Measurements from ENCODE around the gene OFD1. TPM values are rescaled to one million over a fixed set of nuclear protein-coding genes. Genes with fewer than 3 reads are reported as not detected.

Gene OFD1
- polyA plus RNA-seq, 1 experiment: 14.1 TPM

- Histone ChIP-seq H3K27me3 (ENCODE audit: control insufficient read depth, insufficient read depth, low read length) (no peaks in the 10 kb centered on the region), H3K4me3 (ENCODE audit: low read depth, low read length) (no peak overlapping the region), H3K27ac (ENCODE audit: low read depth, low read length) (no peak overlapping the region), H3K9me3 (ENCODE audit: control insufficient read depth, insufficient read depth, low read length) (no peaks in the 10 kb centered on the region)
- ChIA-PET CTCF (no interaction called here), POLR2A (no interaction called here)
- DNase-seq (ENCODE audit: low read depth, low spot score): no peak
- TF ChIP-seq, protein P1, sequence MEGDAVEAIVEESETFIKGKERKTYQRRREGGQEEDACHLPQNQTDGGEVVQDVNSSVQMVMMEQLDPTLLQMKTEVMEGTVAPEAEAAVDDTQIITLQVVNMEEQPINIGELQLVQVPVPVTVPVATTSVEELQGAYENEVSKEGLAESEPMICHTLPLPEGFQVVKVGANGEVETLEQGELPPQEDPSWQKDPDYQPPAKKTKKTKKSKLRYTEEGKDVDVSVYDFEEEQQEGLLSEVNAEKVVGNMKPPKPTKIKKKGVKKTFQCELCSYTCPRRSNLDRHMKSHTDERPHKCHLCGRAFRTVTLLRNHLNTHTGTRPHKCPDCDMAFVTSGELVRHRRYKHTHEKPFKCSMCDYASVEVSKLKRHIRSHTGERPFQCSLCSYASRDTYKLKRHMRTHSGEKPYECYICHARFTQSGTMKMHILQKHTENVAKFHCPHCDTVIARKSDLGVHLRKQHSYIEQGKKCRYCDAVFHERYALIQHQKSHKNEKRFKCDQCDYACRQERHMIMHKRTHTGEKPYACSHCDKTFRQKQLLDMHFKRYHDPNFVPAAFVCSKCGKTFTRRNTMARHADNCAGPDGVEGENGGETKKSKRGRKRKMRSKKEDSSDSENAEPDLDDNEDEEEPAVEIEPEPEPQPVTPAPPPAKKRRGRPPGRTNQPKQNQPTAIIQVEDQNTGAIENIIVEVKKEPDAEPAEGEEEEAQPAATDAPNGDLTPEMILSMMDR (IDR thresholded peaks at IDR 0.05; ENCODE audit: low read depth, low read length): no peak
These were observed 63.0 kb downstream of the OFD1 start for GRCh38 chrX:13797512-13797911.

DNA sequence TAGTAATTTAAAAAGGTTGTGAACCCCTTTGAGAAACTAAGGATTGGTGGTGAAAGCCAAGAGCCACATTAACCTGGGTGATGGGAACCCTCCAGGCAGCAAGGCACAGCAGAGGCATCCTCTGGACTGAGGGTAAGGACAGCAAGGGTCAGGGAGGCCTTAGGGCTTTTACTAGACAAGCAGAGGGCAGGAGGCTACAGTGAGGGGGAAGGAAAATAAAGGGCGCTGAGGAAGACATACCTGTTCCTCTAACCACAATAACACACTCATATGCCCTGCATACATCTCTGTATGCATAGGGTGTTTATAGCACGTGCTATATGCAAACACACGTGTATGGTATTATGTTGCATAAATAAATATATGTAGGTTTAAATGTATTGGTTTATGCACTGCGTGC lies 63.6 kb downstream of the OFD1 start:
- no peak for DNase-seq (ENCODE audit: low read depth, low spot score)
- H3K27me3 ChIP-seq (ENCODE audit: control insufficient read depth, insufficient read depth, low read length): no peaks in the 10 kb centered on the region

DNA sequence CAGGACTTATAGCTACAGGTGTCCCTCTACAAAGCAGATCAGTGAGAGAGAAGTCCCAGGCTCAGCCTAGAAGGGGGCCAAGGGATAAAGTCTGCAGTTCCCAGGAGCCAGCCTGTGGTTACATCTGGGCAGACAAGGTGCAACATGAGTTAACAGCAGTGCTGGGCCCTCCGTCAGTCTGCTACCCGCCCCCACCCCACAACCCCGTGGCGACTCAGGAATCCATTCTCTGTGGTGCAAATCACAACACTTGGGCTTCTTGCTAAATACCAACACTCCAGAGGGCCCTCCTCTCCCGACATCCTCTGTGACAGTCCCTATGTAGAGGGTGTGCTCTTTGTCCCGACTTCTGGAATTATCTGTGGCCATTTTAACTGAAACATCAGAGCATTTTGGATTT lies 68.6 kb downstream of the OFD1 start:
- CTCF ChIA-PET: no interaction called here
- H3K27ac ChIP-seq (ENCODE audit: low read depth, low read length): no peak overlapping the region
- H3K4me3 ChIP-seq (ENCODE audit: low read depth, low read length): no peak overlapping the region
- no peaks in the 10 kb centered on the region for H3K9me3 ChIP-seq (ENCODE audit: control insufficient read depth, insufficient read depth, low read length)
- DNase-seq (ENCODE audit: low read depth, low spot score): no peak
- POLR2A ChIA-PET: no interaction called here
- TF ChIP-seq, protein P1 (IDR thresholded peaks at IDR 0.05; ENCODE audit: low read depth, low read length): no peak
- peaks cover 3% of the 10 kb centered on the region for H3K27me3 ChIP-seq (ENCODE audit: control insufficient read depth, insufficient read depth, low read length)

More for the DNA sequence above, 63.6 kb downstream of the OFD1 start:
- no peaks in the 10 kb centered on the region for H3K9me3 ChIP-seq (ENCODE audit: control insufficient read depth, insufficient read depth, low read length)
- ChIA-PET CTCF (no interaction called here), POLR2A (no interaction called here)
- no peak overlapping the region for H3K27ac ChIP-seq (ENCODE audit: low read depth, low read length)
- no peak overlapping the region for H3K4me3 ChIP-seq (ENCODE audit: low read depth, low read length)
- TF ChIP-seq, protein P1 (IDR thresholded peaks at IDR 0.05; ENCODE audit: low read depth, low read length): no peak

DNA sequence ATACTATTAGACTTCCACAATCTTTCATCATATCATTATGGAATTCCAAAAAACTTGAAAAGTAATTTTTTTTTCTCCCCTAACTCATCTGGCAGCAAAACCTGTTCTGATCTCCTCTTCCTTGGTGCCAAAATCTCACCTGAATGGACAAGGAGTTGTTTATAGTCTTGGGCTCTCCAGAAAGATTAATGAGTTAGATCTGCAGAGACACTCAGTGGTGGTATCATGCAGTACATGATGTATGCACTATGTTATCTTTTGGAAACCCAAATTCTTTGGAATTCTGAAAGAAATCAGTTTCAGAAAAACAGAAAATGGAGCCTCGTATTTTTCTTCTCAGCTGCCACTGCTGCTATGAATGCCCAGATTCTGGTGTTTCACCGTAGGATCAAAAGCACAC lies 70.7 kb downstream of the OFD1 start:
- H3K27me3 ChIP-seq (ENCODE audit: control insufficient read depth, insufficient read depth, low read length): peaks cover 3% of the 10 kb centered on the region
- no peak overlapping the region for H3K4me3 ChIP-seq (ENCODE audit: low read depth, low read length)
- ChIA-PET POLR2A (no interaction called here), CTCF (no interaction called here)
- no peak for DNase-seq (ENCODE audit: low read depth, low spot score)
- H3K27ac ChIP-seq (ENCODE audit: low read depth, low read length): no peak overlapping the region
- TF ChIP-seq, protein P1 (IDR thresholded peaks at IDR 0.05; ENCODE audit: low read depth, low read length): no peak
- no peaks in the 10 kb centered on the region for H3K9me3 ChIP-seq (ENCODE audit: control insufficient read depth, insufficient read depth, low read length)

GRCh38 chrX:13808293-13808692 lies 73.7 kb downstream of the OFD1 start:
- no peak overlapping the region for H3K4me3 ChIP-seq (ENCODE audit: low read depth, low read length)
- CTCF ChIA-PET: no interaction called here
- H3K27me3 ChIP-seq (ENCODE audit: control insufficient read depth, insufficient read depth, low read length): peaks cover 3% of the 10 kb centered on the region
- H3K27ac ChIP-seq (ENCODE audit: low read depth, low read length): no peak overlapping the region
- POLR2A ChIA-PET: no interaction called here
- TF ChIP-seq, protein P1 (IDR thresholded peaks at IDR 0.05; ENCODE audit: low read depth, low read length): no peak
- no peak for DNase-seq (ENCODE audit: low read depth, low spot score)
- no peaks in the 10 kb centered on the region for H3K9me3 ChIP-seq (ENCODE audit: control insufficient read depth, insufficient read depth, low read length)

Measured in AG04450 (cell line).